K562 (cell line): ENCODE results near the gene DHDH. TPM values are rescaled to one million over a fixed set of nuclear protein-coding genes. Genes with fewer than 3 reads are reported as not detected.

Experiments used
- ATAC-seq: fragments of 200-7000 bp; cut with Tn5 transposase; 3 replicates; pipeline ENCODE4 v1.9.1; 2020; ENCODE audit warnings: moderate library complexity
- BruUV-seq: library from RNA; stranded (reverse); fragments of 400-500 nt; replicated peaks from 2 replicates; lab custom pipeline; 2021; lab: Mats Ljungman, UMichigan
- CTCF ChIA-PET: fragments of 300-600 bp; formaldehyde crosslinking; extraction: SDS; loops from one replicate; lab custom pipeline; 2021; ENCODE audit warnings: low intra/inter-chr PET ratio; lab: Yijun Ruan, JAX
- POLR2A ChIA-PET: fragments of 300-600, 350-650 bp; sonication (Branson Sonifier 250); formaldehyde crosslinking; extraction: SDS; loops from one replicate; lab custom pipeline; 2021; ENCODE audit warnings: antibody characterized with exemption, inconsistent platforms; lab: Yijun Ruan, JAX
- DNase-seq, 4 experiments: peaks; one replicate each; pipeline versions ENCODE4 v3.0.0 to v3.0.0-alpha.2; 2011 to 2018; ENCODE audit warnings: low spot score in 3 of 4, mixed read lengths in 3 of 4; ENCODE audit errors: extremely low read depth in 1 of 4
- FAIRE-seq: peaks from 2 replicates; lab custom pipeline; 2011; peaks lifted over from hg19 to GRCh38; lab: Jason Lieb, UNC
- H2AFZ ChIP-seq: 2 replicates; pipeline ENCODE4 v1.6.0; 2011; ENCODE audit warnings: low read depth, low read length, control low read depth, inconsistent platforms
- H3K27ac ChIP-seq: fragments of 200-600 bp; 3 replicates; pipeline ENCODE4 v1.8.0; 2011; ENCODE audit warnings: low read depth, mild to moderate bottlenecking, control low read depth, inconsistent platforms, low read length, moderate library complexity, mixed read lengths; ENCODE audit errors: extremely low read depth
- H3K27me3 ChIP-seq, 2 experiments: fragments of 300-600 bp in 1 of 2; 2 replicates in 1 of 2; 3 replicates in 1 of 2; pipeline versions ENCODE4 v1.6.0 to v1.8.0; 2011; ENCODE audit warnings: inconsistent platforms in 2 of 2, low read length in 2 of 2, mild to moderate bottlenecking in 1 of 2, mixed read lengths in 1 of 2, moderate library complexity in 1 of 2; ENCODE audit not compliant: control insufficient read depth in 2 of 2, insufficient read depth in 2 of 2
- H3K36me3 ChIP-seq: fragments of 300-600 bp; 3 replicates; pipeline ENCODE4 v1.8.0; 2011; ENCODE audit warnings: mild to moderate bottlenecking, low read length, inconsistent platforms; ENCODE audit not compliant: control insufficient read depth, insufficient read depth
- H3K4me1 ChIP-seq, 2 experiments: fragments of 200-600 bp in 1 of 2; replicated peaks in 1 of 2; 2 replicates in 1 of 2; 3 replicates in 1 of 2; pipeline versions ENCODE4 v1.5.1 to v1.8.0; 2011; ENCODE audit warnings: inconsistent platforms in 2 of 2, low read length in 2 of 2, mild to moderate bottlenecking in 1 of 2, mixed read lengths in 1 of 2, moderate library complexity in 1 of 2; ENCODE audit not compliant: control insufficient read depth in 2 of 2, insufficient read depth in 2 of 2
- H3K4me2 ChIP-seq: 2 replicates; pipeline ENCODE4 v1.6.1; 2011; ENCODE audit warnings: low read length, control low read depth, inconsistent platforms, mixed read lengths; ENCODE audit not compliant: insufficient read depth
- H3K4me3 ChIP-seq: fragments of 200-600 bp; sonication (generic), shearing (Covaris generic); 2 replicates; pipeline ENCODE4 v1.5.1; 2016; ENCODE audit warnings: control low read depth, inconsistent platforms
- H3K79me2 ChIP-seq: fragments of 200-600 bp; 3 replicates; pipeline ENCODE4 v1.8.0; 2011; ENCODE audit warnings: low read length, inconsistent platforms; ENCODE audit not compliant: control insufficient read depth, insufficient read depth
- H3K9ac ChIP-seq, 2 experiments: 2 replicates each; pipeline versions ENCODE4 v1.6.0 to v1.6.1; 2011; ENCODE audit warnings: low read depth in 2 of 2, low read length in 2 of 2, control low read depth in 1 of 2, inconsistent platforms in 1 of 2, mild to moderate bottlenecking in 1 of 2, mixed read lengths in 1 of 2; ENCODE audit not compliant: insufficient read depth in 1 of 2
- H3K9me1 ChIP-seq: one replicate; pipeline ENCODE4 v1.6.0; 2011; ENCODE audit warnings: inconsistent platforms, mild to moderate bottlenecking, low read length, moderate library complexity; ENCODE audit not compliant: control insufficient read depth, insufficient read depth
- H3K9me3 ChIP-seq: replicated peaks from 2 replicates; pipeline ENCODE4 v1.5.1; 2011; ENCODE audit warnings: low read depth, low read length, inconsistent platforms; ENCODE audit not compliant: control insufficient read depth, insufficient read depth
- H4K20me1 ChIP-seq: replicated peaks from 2 replicates; pipeline ENCODE4 v1.6.1; 2011; ENCODE audit warnings: low read length, inconsistent platforms, mixed read lengths; ENCODE audit not compliant: control insufficient read depth, insufficient read depth
- DEAF1 ChIP-seq: fragments of 450-650 bp; formaldehyde crosslinking; IDR thresholded peaks from 2 replicates; pipeline ENCODE4 v1.4.0; 2020; ENCODE audit warnings: mild to moderate bottlenecking, moderate library complexity
- IFI16 ChIP-seq: fragments of 250-450 bp; sonication (Bioruptor Pico); IDR thresholded peaks from 2 replicates; pipeline ENCODE4 v2.1.2; 2022; ENCODE audit warnings: mild to moderate bottlenecking, inconsistent platforms
- IRF2 ChIP-seq: sonication (generic); formaldehyde crosslinking; IDR thresholded peaks from 2 replicates; pipeline ENCODE4 v1.8.1; 2022; ENCODE audit warnings: mild to moderate bottlenecking, missing genetic modification reagents
- ZBTB33 ChIP-seq: sonication (generic); formaldehyde crosslinking; IDR thresholded peaks from 2 replicates; pipeline ENCODE4 v1.8.1; 2023; ENCODE audit warnings: mild to moderate bottlenecking, missing genetic modification reagents
- ZBTB34 ChIP-seq: fragments of 250-450 bp; sonication (Bioruptor Pico); IDR thresholded peaks from 2 replicates; pipeline ENCODE4 v1.8.0; 2021; ENCODE audit warnings: mild to moderate bottlenecking, moderate library complexity
- ZNF280B ChIP-seq: fragments of 250-450 bp; sonication (Bioruptor Pico); IDR thresholded peaks from 2 replicates; pipeline ENCODE4 v1.5.1; 2021; ENCODE audit warnings: mild to moderate bottlenecking
- WGBS: fragments of 100-300 bp; shearing (Covaris generic); methylation state at CpG from one replicate; pipeline ENCODE4 v1.1.6; 2016; ENCODE audit warnings: low coverage, mixed read lengths; ENCODE audit not compliant: insufficient coverage; ENCODE audit errors: missing lambda C conversion rate; 5-methylcytosine and 5-hydroxymethylcytosine counted together
- in situ Hi-C: fragments of 300-500 bp; cut with MboI; formaldehyde crosslinking; loops from 4 replicates; pipeline ENCODE4 v1.15.0; 2018; ENCODE audit warnings: inconsistent platforms, mixed read lengths
- intact Hi-C: fragments of 100-400 bp; cut with micrococcal nuclease; formaldehyde crosslinking; loops from 2 replicates; pipeline ENCODE4 v1.14.2; 2022
- polyA plus RNA-seq, 8 experiments: library from polyadenylated mRNA; depleted of rRNA in 4 of 8; stranded (reverse) in 5 of 8; unstranded in 3 of 8; fragments of >200 nt; fragmentation: Nextera tagmentation in 2 of 8; fragmentation: Illumina TruSeq in 1 of 8; extraction: Ambion mirVana in 2 of 8; extraction: Trizol in 1 of 8; gene quantifications; 2 replicates each; pipeline versions ENCODE4 v1.2.1 to v1.2.3, GENCODE V29; 2011 to 2014; ENCODE audit warnings: inconsistent platforms in 1 of 8, missing spikeins in 1 of 8
- total RNA-seq, 7 experiments: library from RNA; depleted of rRNA in 6 of 7; stranded (reverse); fragments of >200 nt in 6 of 7; fragmentation: Illumina TruSeq in 2 of 7; extraction: Trizol in 2 of 7; gene quantifications; 2 replicates each; pipeline versions ENCODE4 v1.2.1 to v1.2.3, GENCODE V29; 2011 to 2021; ENCODE audit warnings: low replicate concordance in 1 of 7

The DHDH gene
- total and polyA plus RNA-seq, 9 of the 15 experiments (the other 6 are each of a cell fraction or from before 2014, with no cell fraction given): 0.37 to 1.9 (median 0.87) TPM

GRCh38 chr19:48935864-48936263 is 2.4 kb downstream of the DHDH start:
- intact Hi-C loops (no loop called here), in situ Hi-C loops (no loop called here)
- TF ChIP-seq ZBTB34 (no peak), IFI16 (CRISPR knock-in tag) (no peak), ZNF280B (CRISPR knock-in tag) (no peak), IRF2 (CRISPR knock-in tag) (no peak), DEAF1 (no peak), ZBTB33 (CRISPR knock-in tag) (peak; percentile 83)
- peaks cover 14 to 38% of the 10 kb centered on the region in 2 experiments; a peak in 4 of 5 replicates for H3K4me1 ChIP-seq
- H3K4me3 ChIP-seq: no peak overlapping the region
- no TSS peak for BruUV-seq
- H3K9me3 ChIP-seq: no peaks in the 10 kb centered on the region
- 98% methylated on average over 20 of the region's 25 CpGs for WGBS
- H3K9me1 ChIP-seq: no peaks in the 10 kb centered on the region
- ATAC-seq (no peak), DNase-seq (peak in 1 of 4 experiments; percentile 48), FAIRE-seq (no peak)
- no peak overlapping the region for H2AFZ ChIP-seq
- no peaks in the 10 kb centered on the region for H3K27me3 ChIP-seq
- ChIA-PET CTCF (no interaction called here), POLR2A (interaction anchor here (0.9 to 1.6 kb wide), 3 partner anchors 11 to 440 kb away, joined by 3 to 4 read pairs (median 3); no protein-coding TSS in a partner anchor)
- H3K4me2 ChIP-seq: no peak overlapping the region
- H3K27ac ChIP-seq: no peak overlapping the region
- H3K36me3 ChIP-seq: no peaks in the 10 kb centered on the region
- no peak overlapping the region for H3K9ac ChIP-seq
- H4K20me1 ChIP-seq: no peaks in the 10 kb centered on the region
- no peaks in the 10 kb centered on the region; the same call in 2 of the 3 replicates for H3K79me2 ChIP-seq
